Activated CD8-positive, alpha-beta memory T cell treated with anti-CD3 and anti-CD28 coated beads for 4 hours (primary cell): ENCODE measurements around the gene HDAC1.

Experiments used
- DNase-seq, 2 donors: peaks; one replicate each; pipeline ENCODE4 v3.0.0-alpha.2; 2020; ENCODE audit warnings: low read depth in 2 of 2

HDAC1 gene

DNA sequence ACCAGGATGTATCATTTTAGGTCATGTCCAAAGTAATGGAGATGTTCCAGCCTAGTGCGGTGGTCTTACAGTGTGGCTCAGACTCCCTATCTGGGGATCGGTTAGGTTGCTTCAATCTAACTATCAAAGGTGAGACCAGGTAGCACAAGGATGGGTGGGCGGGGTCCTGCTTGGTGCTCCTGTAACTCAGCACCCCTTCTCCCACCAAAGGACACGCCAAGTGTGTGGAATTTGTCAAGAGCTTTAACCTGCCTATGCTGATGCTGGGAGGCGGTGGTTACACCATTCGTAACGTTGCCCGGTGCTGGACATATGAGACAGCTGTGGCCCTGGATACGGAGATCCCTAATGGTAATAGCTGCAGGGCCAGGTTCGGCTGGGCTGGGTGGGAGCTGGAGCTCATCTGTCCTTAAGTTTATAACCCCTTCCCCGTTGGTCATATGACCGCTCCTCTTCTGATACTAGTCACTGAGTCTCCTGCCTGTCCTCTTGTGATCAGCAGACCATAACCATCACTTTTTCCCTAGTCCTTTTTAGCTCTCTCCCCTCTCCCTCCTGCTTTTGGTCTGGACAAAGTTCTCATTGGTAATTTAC lies 38.8 kb downstream of the HDAC1 start:
- no peak for DNase-seq

DNA sequence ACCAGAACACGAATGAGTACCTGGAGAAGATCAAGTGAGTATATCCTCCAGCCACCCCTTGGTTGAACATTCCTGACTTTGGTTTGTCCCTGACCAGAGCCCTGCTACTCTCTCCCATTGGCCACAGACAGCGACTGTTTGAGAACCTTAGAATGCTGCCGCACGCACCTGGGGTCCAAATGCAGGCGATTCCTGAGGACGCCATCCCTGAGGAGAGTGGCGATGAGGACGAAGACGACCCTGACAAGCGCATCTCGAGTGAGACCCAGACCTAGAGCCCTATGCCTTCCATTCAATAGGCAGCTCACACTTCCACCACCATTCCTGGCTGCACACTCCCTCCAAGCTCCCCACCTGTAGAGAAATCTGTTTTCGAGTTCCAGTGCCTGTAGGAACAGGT lies 39.7 kb downstream of the HDAC1 start:
- DNase-seq = no peak

DNA sequence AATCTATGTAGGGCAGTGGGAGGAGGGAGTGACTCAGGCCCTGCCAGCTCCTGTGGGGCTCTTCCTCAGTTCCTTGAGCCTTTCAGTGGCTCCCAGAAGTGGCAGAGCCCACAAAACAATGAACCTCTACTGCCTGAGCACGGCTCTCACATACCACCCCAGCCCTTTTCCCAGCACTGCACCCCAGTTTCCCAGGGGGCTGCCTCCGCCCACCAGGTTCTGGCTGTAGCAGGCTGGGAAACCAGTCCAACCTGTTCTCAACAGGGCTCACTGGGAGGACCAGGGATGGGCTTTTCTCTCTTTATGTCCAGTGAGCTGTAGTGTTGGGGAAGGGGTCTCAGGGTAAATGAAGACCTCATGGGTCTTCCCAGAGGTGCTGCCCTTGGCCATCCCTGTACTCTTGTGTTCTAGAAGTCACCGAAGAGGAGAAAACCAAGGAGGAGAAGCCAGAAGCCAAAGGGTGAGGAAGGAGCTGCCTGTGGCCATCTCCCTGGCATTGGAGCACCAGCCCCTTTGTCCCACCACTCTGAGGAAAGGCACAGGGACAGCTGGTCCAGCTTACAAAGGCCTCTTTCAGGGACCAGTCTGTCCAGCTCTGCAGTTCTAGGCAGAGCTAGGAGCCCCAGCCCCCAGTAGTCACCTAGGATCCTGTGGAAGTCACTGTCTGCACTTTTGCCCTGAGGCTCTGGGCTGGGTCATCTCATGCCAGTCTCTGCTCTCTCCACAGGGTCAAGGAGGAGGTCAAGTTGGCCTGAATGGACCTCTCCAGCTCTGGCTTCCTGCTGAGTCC lies 40.6 kb downstream of the HDAC1 start:
- DNase-seq = no peak

DNA sequence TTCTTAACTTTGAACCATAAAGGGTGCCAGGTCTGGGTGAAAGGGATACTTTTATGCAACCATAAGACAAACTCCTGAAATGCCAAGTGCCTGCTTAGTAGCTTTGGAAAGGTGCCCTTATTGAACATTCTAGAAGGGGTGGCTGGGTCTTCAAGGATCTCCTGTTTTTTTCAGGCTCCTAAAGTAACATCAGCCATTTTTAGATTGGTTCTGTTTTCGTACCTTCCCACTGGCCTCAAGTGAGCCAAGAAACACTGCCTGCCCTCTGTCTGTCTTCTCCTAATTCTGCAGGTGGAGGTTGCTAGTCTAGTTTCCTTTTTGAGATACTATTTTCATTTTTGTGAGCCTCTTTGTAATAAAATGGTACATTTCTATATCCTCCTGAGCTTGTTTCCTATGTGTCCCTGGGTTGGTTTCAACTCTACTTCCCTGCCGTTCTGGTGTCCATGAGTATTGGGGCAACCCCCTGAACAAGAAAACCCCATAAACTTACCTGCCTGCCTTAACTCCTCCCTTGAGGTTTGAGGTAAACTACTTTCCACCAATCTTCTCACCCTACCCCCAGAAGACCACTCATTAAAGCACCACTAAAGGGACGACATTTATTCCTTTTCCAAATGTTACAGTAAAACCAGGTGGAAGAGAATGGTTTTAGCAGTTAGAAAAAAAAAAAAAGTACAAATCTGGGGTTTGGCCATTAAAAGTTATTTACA lies 41.5 kb downstream of the HDAC1 start:
- no peak for DNase-seq

DNA sequence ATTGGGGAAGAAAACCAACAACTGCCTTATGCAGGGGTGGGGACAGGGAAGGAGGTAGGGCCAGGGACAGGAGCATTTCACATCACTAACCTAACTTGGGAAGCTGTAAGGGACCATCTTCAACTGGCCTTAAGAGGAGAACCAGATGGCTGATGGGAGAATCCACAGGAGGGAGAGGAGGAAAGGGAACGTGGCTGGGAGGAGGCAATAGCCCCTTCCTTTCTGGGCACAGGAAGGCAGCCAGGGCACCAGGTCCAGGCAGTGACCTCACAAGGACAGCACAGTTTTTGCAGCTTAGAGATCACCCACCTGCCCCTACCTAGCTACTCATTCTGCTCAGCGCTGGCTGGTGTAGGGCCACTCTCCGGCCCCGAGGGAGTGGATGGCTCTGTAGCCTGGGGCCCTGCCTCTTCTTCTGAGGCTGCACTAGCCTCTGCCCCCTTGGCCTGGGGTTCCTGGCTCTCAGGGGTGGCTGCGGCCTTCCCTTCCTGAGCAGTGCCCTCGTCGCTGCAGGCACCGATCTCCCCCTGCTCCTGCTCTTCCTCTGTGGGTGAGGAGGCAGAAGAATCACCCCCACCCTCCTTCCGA lies 42.5 kb downstream of the HDAC1 start:
- DNase-seq = no peak

DNA sequence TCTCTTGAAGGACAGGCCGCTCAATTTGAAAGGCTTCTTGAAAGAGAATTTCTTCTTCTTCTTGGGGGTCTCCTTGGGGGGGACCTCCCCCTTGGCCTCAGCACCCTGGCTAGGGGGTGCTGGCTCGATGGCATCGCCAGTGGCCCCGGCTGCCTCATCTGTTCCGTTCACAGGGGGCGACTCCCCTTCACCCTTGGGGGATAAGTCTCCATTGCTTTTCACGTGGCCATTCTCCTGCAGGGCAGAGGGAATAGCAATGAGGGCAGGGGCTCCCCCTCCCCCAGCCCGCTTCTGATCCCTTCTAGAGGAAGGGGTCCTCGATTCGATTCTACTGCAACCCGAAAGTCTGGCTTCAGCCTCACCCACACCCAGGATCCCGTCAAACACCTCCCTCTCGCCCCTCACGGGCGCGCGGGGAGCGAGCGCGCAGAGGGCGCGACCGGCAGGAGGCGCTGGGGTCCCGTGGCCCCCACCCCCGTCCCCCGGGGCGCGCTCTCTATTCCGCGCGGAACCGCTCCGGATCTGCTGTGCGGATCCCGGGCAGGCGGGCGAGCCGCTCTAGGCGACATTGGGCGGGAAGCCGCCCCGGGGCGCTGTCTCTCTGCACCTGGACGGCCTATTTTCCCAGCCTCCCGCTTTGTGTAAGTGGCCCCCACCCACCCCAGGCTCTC lies 43.1 kb downstream of the HDAC1 start:
- peak in 1 of 2 donors; percentile 43 for DNase-seq

DNA sequence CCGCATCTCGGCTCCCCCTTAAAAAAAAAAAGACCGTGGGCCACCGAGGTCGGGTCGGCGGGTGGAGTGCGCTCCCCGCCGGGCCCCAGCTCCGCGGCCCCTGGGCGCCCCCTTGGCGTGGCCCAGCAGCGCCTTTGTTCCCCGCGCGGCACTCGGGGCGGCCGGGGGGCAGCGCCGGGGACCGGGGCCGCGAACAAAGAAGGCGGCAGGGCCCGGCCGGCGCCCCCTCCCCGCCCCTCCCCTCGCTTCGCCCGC lies 43.6 kb downstream of the HDAC1 start:
- no peak for DNase-seq

DNA sequence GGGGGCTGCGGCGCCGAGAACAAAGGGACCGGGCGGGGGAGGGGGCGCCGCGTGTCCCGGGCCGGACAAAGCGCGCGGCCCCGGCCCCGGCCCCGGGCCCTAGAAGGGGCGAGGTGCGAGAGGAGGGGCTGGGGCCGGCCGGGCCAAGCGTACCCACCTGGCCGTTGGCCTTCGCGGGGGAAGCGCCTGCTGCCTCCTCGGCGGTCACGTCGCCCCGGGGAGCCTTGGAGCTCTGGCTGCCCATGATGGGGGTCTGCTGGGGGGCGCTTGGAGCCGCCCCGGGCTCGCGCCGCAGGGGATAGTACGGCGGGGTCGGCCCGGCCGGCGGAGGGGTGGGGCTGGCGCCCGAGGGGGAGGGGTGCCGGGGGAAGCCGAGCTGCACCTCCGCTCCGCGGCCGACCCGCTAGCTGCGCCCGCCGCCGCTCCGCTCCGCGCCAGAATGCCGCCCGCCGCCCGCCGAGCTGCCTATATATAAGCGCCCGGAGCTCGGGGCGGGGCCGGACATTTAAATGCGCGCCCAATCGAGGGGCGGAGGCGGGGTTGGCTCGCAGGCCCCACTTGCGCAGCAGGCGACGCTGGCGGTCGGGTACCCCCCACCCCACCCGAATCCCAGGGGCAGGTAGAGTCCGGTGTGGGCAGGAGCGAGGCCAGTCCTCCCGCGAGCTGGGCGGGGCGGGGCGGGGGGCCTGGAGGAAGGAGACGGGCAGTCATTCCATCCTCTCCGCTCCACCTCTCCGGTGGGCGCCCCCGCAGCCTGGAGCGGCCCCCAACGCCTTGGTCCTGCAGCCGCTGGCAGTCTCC lies 44.1 kb downstream of the HDAC1 start, which contains the start of gene MARCKSL1:
Gene MARCKSL1, minus strand, starts transcription at position 444 of the 801 bp plus-strand sequence. Its CDS starts 200 bp downstream, at position 244.
- peak; percentile 71 to 72 for DNase-seq

DNA sequence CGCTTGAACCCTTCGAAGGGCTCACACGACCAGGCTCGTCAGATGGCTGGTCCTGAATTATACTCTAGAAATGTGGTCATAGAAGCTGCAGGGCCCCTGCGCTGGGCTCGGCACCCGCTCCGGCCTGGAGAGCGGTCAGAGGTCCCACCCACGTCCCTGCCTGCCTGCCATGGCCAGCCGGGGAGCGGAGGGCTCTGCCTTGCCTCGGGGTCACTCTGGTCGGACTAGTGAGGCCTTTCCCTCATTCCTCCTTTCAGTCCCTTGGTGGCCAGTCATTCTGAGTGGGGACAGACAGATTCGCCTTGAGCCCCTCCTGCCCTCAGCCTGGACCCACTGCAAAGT lies 44.7 kb downstream of the HDAC1 start:
- DNase-seq = no peak

DNA sequence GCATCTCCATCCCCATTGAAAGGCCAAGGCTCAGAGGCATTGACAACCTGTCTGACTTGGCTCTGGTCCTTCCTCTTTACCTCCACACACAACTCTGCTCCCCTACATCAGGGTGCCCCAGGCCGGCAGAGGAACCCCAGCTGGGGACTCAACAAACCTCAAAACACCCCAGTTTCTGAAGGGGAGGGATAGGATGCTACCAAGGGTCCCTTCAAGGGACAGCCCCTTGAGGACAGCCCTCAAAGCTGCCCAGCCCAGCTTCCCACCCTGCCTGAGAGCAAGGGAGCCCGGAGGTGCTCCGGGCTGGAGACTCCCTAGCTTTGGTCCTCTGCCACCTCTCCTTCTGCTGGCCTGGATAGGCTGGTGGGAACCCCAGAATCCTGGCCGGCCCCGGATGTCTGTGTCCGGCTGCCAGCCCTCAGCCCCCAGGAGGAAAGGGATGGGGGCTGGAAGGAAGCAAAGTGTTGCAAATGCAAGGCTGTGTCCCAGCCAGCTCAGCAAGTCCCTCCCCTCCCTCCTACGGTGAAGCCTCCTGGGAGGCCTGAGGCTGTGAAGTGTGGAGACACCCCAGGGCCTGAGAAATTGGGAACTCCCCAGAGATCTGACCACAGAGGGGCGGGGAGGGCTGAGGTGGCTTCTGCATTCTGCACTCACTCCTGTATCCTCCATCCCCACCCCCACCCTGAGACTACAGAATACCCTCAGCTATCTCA lies 45.2 kb downstream of the HDAC1 start:
- peak in 1 of 2 donors; percentile 38 for DNase-seq

DNA sequence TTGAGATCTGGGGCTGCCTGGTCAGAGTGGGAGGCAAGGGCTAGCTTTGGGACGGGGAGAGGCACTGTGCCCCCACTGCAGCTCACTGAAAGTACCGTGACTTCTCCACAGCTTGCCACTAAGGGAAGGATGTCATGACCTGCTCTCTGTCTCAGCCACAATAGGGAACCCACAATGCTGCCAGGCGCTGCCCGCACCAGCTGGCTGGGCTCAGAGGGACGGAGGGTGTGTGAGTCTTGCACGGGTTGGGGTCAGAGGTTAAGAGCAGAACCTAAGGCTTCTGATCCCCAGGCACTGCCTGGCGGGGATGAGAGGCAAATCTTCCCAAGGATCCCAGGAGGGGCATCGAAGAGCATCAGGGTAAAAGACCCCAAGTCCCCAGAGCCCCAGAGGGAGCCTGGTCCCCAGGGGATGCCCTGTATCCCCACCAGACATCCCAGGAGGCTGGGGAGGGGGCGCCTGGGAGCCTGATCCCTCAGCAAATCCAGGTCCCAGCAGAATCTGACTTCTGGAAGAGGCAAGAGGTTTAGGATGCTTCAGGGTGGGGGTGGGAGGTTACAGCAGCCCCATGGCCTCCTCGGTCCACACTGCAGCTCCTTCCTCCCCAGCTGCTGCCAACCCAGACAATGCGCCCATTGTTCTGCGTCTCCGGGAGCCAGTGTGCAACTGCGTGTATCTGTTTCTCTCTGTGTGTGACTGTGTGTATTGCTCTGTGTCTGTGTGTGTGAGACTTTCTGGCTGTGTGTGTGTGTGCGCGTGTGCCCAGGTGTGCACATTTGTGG lies 46.2 kb downstream of the HDAC1 start:
- no peak for DNase-seq

DNA sequence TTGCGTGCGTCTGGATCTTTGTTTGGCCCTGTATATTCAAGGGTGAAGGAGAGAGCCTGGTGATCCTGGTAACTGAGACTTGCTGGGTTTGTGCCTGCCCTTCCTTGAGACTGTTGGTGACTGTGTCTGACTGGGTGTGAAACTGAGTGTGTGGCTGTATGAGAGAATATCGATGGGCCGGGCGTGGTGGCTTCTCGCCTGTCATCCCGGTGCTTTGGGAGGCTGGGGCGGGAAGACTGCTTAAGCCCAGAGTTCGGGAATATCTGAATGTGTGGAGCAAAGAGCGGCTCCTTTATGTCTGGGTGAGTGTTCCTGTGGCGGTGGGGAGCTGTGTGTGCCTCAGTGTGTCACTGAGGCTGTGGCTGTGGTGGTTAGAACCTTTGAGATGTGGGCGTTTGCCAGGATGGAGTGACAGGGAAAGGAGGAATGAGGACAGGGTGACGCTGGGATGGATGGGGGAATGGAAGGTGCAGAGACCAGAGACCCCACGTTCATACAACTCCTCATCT lies 46.8 kb downstream of the HDAC1 start:
- no peak for DNase-seq

DNA sequence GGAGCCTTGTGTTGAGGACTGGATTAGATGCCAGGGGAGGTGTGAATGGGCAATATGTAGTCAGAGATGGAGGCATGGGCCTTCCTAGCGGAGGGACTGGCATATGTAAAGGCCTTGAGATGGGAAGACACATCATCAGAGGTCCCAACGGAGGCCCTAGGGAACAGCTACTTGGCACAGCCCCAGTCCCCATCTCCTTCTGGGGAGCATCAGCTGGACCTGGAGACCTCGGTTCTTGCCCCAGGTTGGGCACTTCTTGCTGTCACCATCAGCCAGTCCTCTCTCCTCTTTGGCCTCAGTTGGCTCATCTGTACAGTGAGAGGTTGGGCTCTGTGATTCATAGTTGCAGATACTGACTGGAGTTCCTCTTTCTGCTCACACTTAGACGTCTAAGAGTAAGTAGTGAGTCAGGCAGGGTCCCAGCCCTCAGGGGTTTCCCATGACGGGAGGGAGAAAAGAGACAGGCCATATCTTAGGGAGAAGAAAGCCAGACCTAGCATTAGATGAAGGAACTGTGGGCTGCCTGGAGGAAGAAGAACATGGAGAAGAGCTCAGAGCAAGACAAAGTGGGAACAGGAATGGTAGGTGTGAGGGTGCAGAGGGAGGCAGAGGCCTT lies 47.6 kb downstream of the HDAC1 start:
- DNase-seq = no peak

DNA sequence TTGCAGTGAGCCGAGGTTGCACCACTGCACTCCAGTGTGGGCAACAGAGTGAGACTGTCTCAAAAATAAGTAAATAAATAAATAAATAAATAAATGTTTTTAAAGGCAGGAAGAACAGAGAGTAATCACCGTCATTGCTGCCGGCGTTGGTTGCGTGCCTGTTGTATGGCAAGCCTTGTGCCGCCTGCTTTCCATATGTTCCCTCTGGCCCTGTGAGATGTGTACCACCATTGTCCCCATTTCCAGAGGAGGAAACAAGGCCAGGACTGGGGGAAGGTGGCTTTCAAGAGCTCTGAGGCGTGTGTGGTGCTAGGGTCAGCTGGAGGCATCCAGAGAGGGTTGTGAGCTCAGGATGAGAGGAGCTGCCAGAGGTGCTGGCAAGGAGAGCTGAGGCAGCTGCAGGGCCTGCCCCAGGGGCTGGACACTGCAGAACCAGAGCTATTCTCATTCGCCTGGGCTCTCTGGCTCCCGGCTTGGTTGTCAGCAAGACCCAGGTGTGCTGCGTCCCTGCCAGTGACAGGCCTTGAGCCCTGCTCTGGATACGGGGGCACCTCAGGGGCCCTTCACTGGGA lies 49.4 kb downstream of the HDAC1 start:
- DNase-seq = no peak

DNA sequence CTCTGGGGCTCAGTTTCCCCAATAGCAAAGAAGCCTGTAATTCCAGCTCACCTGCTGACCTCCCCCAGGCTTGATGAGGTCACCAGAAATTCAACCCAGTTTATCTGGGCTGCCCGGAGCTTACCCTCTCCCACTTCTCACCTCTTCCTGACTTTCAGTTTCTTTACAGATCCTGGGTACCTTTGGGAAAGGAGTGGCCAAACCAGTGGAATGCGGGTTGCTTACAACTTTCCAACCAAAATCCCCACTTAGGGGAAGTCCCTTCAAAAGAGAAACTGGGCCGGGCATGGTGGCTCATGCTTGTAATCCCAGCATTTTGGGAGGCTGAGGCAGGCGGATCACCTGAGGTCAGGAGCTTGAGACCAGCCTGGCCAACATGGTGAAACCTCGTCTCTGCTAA lies 50.1 kb downstream of the HDAC1 start:
- DNase-seq = no peak

DNA sequence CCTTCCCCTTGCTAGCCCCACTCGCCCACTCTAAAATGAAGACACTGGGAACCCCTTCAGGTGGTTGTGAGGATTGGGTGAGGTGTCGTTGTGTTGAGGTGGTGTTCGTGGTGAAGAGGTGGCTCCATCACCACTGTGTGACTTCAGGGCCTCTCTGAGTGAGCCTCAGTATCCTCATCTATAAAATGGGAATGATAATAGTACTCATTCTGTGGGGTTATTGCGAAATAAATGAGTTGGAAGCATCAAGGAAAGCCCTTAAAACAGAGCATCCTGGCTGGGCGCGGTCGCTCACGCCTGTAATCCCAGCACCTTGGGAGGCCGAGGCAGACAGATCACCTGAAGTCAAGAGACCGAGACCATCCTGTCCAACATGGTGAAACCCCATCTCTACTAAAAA lies 50.8 kb downstream of the HDAC1 start:
- DNase-seq = no peak

DNA sequence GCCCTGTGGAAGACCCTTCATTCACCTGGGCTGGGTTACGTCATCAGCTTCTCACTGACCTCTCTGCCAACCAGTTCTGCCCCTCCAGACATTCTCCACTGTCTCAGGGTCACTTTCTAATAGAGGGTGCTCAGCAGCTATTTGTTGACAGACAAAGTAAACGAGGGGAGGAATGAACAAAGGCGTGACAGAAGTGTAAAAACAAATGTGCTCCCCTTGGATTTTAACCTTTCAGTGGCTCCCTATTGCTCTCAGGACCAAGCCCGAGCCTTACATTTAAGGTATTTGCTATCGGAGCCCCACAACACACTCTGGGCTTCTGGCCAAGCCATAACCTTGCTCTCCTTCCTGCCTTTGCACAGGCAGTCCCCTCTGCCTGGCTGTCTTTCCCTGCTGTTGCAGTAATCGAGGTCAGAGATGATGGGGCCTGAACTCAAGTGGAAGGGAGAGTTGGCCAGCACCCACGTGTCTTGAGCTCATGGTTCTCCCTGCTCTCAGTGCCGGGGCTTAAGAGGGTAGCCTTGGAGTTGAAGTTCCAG lies 53.5 kb downstream of the HDAC1 start:
- no peak for DNase-seq

DNA sequence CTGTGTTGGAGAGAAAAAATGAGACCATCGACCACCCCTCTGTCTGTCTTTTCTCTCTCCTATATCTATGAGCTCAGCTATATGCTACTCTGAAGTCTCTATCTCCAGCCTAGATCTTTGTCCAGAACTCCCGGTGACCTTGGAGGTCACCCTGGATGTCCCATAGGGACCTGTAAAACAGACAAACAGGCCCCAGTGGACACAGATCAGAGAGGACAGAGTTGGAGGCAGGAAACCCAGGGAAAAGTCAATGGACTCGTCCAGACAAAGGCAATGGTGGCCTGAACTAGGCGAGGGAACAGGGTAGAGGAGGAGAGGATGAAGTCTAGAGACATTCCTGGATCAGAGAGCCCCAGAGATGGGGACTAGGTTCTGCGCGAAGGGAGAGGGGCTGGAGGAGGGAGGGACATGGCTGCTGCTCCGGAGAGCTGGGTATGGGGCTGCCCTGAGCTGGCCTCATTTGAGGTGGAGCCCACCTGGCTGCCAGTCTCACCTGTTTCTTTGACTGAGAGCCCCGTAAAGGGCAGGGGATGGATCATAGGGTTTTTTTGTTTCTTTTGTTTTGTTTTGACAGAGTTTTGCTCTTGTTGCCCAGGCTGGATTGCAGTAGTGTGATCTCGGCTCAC lies 54.8 kb downstream of the HDAC1 start:
- DNase-seq = no peak
